Smooth muscle cell (in vitro differentiated cells): ENCODE results near the gene NUDT6. TPM values are rescaled to one million over a fixed set of nuclear protein-coding genes. Genes with fewer than 3 reads are reported as not detected.
A peak's percentile ranks its signal among the peaks of the same experiment; 100 is the strongest.

Experiments
- DNase-seq: peaks from one replicate; lab custom pipeline; 2025; ENCODE audit not compliant: unreplicated experiment; lab: John Stamatoyannopoulos, UW
- H2AFZ ChIP-seq: fragments of 200-600 bp; sonication (generic); 2 replicates; pipeline ENCODE4 v1.6.0; 2016; ENCODE audit warnings: antibody characterized with exemption, low read depth, mild to moderate bottlenecking
- H3F3A ChIP-seq: fragments of 200-600 bp; sonication (generic); 2 replicates; pipeline ENCODE4 v1.6.0; 2017; ENCODE audit warnings: antibody characterized with exemption, low read depth
- H3K27ac ChIP-seq: fragments of 200-600 bp; sonication (generic); 2 replicates; pipeline ENCODE4 v1.5.1; 2016; ENCODE audit warnings: low read depth, mild to moderate bottlenecking
- H3K27me3 ChIP-seq: fragments of 200-600 bp; sonication (generic); 2 replicates; pipeline ENCODE4 v1.6.1; 2016; ENCODE audit warnings: low read depth, mild to moderate bottlenecking
- H3K36me3 ChIP-seq: fragments of 200-600 bp; sonication (generic); 2 replicates; pipeline ENCODE4 v1.5.1; 2016; ENCODE audit warnings: low read depth
- H3K4me1 ChIP-seq: fragments of 200-600 bp; sonication (generic); 2 replicates; pipeline ENCODE4 v1.5.1; 2016; ENCODE audit warnings: low read depth
- H3K4me2 ChIP-seq: fragments of 200-600 bp; sonication (generic); 2 replicates; pipeline ENCODE4 v1.6.0; 2016; ENCODE audit warnings: mild to moderate bottlenecking
- H3K4me3 ChIP-seq: fragments of 200-600 bp; sonication (generic); 2 replicates; pipeline ENCODE4 v1.5.1; 2016; ENCODE audit warnings: mild to moderate bottlenecking
- H3K79me2 ChIP-seq: fragments of 200-600 bp; sonication (generic); 2 replicates; pipeline ENCODE4 v1.6.0; 2016; ENCODE audit warnings: low read depth, mild to moderate bottlenecking
- H3K9ac ChIP-seq: fragments of 200-600 bp; sonication (generic); 2 replicates; pipeline ENCODE4 v1.6.0; 2016; ENCODE audit warnings: low read depth
- H3K9me3 ChIP-seq: fragments of 200-600 bp; sonication (generic); replicated peaks from 2 replicates; pipeline ENCODE4 v1.5.1; 2016; ENCODE audit warnings: low read depth
- H4K20me1 ChIP-seq: fragments of 200-600 bp; sonication (generic); 2 replicates; pipeline ENCODE4 v1.6.0; 2016; ENCODE audit warnings: low read depth
- WGBS: methylation state at CpG from one replicate; pipeline ENCODE4 v1.1.7; 2016; ENCODE audit warnings: low lambda C conversion rate; 5-methylcytosine and 5-hydroxymethylcytosine counted together
- polyA plus RNA-seq: library from polyadenylated mRNA; unstranded; fragments of >200 nt; fragmentation: Nextera tagmentation; extraction: Ambion mirVana; gene quantifications from 2 replicates; pipeline ENCODE4 v1.2.1, GENCODE V29; 2016
- total RNA-seq: library from RNA; depleted of rRNA; stranded (reverse); fragments of >200 nt; gene quantifications from 2 replicates; pipeline ENCODE4 v1.2.3, GENCODE V29; 2014
- TF ChIP-seq, protein P1 (sequence below): fragments of 200-600 bp; sonication (generic); IDR thresholded peaks from 2 replicates; pipeline ENCODE4 v1.5.1; 2017; ENCODE audit warnings: borderline replicate concordance, mild to moderate bottlenecking, antibody characterized with exemption; ENCODE audit not compliant: insufficient read depth, poor library complexity, severe bottlenecking

NUDT6 gene
- total and polyA plus RNA-seq, 2 experiments from 2014 or later = 4.1 to 7.0 TPM

DNA sequence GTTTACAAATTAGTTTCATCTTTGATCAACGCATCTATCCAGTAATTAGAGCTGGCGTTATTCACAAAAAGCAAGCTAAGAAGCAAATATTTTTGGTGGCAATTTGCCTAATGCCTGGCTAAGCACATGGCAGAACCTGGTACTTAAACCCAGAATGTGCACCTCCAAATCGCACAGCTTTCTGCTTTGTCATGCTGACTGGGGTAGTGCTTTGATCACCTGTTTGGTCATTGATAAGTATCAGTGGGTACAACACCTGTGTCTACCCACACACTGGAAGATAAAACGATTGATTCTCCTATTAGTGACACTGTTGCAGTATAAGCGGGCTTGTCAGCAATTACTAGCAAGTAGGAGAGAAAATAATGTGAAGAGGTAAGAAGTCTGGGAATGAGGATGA lies 1.9 kb downstream of the NUDT6 start:
- DNase-seq = no peak
- 88% methylated on average over 5 of the region's 5 CpGs for WGBS
- Histone ChIP-seq H3K4me3 (no peak overlapping the region), H3K27me3 (no peaks in the 10 kb centered on the region), H3K9ac (no peak overlapping the region), H3K9me3 (no peaks in the 10 kb centered on the region), H3K79me2 (peaks cover 24% of the 10 kb centered on the region), H3K36me3 (no peaks in the 10 kb centered on the region), H3K27ac (no peak overlapping the region), H4K20me1 (no peaks in the 10 kb centered on the region), H3K4me1 (peaks cover 15% of the 10 kb centered on the region), H3F3A (peaks cover 3% of the 10 kb centered on the region), H3K4me2 (no peak overlapping the region), H2AFZ (no peak overlapping the region)
- TF ChIP-seq, protein P1, sequence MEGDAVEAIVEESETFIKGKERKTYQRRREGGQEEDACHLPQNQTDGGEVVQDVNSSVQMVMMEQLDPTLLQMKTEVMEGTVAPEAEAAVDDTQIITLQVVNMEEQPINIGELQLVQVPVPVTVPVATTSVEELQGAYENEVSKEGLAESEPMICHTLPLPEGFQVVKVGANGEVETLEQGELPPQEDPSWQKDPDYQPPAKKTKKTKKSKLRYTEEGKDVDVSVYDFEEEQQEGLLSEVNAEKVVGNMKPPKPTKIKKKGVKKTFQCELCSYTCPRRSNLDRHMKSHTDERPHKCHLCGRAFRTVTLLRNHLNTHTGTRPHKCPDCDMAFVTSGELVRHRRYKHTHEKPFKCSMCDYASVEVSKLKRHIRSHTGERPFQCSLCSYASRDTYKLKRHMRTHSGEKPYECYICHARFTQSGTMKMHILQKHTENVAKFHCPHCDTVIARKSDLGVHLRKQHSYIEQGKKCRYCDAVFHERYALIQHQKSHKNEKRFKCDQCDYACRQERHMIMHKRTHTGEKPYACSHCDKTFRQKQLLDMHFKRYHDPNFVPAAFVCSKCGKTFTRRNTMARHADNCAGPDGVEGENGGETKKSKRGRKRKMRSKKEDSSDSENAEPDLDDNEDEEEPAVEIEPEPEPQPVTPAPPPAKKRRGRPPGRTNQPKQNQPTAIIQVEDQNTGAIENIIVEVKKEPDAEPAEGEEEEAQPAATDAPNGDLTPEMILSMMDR = no peak

DNA sequence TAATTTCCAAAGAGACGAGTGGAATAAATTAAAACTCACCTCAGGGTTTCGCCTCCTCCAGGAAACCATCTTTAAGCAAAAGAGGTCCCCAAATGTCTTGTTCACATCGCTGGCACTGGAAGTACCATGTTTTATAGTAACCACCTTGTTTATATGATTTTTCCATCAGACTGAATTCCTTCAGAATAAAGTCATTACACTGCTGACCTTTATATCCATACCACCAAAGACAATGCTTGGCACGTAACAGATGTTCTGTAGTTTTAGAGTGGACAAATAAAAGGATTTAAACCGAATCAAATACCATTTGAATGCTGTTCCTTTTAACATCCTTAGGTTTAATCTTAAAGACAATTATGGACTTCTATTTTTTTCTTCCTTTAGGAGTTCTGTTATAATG lies 4.7 kb downstream of the NUDT6 start:
- Histone ChIP-seq H3K4me3 (no peak overlapping the region), H3K9ac (no peak overlapping the region), H2AFZ (no peak overlapping the region), H3K9me3 (no peaks in the 10 kb centered on the region), H3K79me2 (no peaks in the 10 kb centered on the region), H4K20me1 (no peaks in the 10 kb centered on the region), H3K4me1 (peaks cover 6% of the 10 kb centered on the region), H3K4me2 (no peak overlapping the region), H3F3A (peaks cover 2% of the 10 kb centered on the region), H3K27me3 (no peaks in the 10 kb centered on the region), H3K36me3 (no peaks in the 10 kb centered on the region), H3K27ac (no peak overlapping the region)
- DNase-seq = no peak
- TF ChIP-seq, protein P1 = no peak
- 93% methylated on average over 5 of the region's 5 CpGs for WGBS

DNA sequence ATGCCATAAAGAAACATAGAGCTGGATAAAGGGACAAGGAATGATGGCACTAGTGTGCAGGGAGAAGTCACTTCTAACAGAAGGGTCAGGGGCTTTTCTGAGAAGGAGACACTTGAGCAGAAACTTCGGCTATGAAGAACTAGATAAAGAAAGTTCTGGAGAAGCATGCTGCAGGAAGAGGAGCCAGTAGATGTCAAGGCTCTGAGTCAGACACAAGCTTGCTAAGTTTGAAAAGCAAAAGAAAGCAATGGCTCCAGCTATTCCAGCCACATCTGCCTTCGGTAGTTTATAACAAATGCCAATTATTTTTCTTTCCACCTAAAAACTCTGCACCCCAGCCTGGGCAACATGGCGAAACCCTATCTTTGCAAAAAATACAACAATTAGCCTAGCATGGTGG lies 7.5 kb downstream of the NUDT6 start:
- Histone ChIP-seq H3K9ac (peak overlapping the region; percentile 35), H3K4me3 (no peak overlapping the region), H3K27me3 (no peaks in the 10 kb centered on the region), H2AFZ (peak overlapping the region; percentile 77), H3F3A (no peaks in the 10 kb centered on the region), H3K36me3 (no peaks in the 10 kb centered on the region), H3K79me2 (no peaks in the 10 kb centered on the region), H3K4me2 (peak overlapping the region; percentile 66), H3K27ac (peak overlapping the region; percentile 45), H3K9me3 (no peaks in the 10 kb centered on the region), H4K20me1 (no peaks in the 10 kb centered on the region), H3K4me1 (no peaks in the 10 kb centered on the region)
- WGBS = 53% methylated on average over 3 of the region's 3 CpGs
- no peak for DNase-seq
- TF ChIP-seq, protein P1 = no peak

DNA sequence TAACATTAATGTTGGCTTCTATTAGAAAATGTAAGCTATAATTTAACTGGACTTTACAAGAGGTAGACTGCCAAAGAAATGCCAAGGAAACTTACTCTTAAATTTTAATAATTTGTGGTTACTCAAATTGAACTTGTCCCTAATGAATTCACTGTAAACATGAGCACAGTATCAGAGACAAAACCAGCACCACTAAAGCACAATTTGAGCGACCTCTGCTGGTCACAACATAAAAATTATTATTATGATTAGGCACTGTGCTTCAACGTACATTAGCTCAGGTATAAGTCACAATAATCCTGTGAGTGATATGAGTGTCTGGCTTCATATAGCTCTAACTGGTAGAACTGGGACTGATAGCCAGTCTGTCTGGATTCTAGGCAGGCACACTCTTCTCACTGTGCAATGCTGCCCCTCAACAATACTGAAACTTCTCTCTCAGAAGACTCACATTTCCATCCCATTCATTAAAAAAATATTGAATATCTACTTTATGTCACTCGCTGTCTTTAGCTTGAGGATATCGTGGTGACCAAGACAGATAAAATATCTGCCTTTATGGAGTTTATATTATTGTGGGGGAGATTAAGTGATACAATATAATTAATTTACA lies 8.0 kb downstream of the NUDT6 start:
- Histone ChIP-seq H3K27ac (peak overlapping the region; percentile 45), H3K4me3 (no peak overlapping the region), H3K36me3 (no peaks in the 10 kb centered on the region), H3K79me2 (no peaks in the 10 kb centered on the region), H3F3A (no peaks in the 10 kb centered on the region), H2AFZ (peak overlapping the region; percentile 77), H4K20me1 (no peaks in the 10 kb centered on the region), H3K4me2 (peak overlapping the region; percentile 66), H3K9me3 (no peaks in the 10 kb centered on the region), H3K4me1 (no peaks in the 10 kb centered on the region), H3K27me3 (no peaks in the 10 kb centered on the region), H3K9ac (peak overlapping the region; percentile 35)
- no peak for DNase-seq
- WGBS = 54% methylated on average over 4 of the region's 4 CpGs
- TF ChIP-seq, protein P1 = peak; percentile 35
